Glutamatergic neuron (in vitro differentiated cells): ENCODE measurements around the gene OLFML3. TPM values are rescaled to one million over a fixed set of nuclear protein-coding genes. Genes with fewer than 3 reads are reported as not detected.

Experiments used
- DNase-seq: peaks from one replicate; pipeline ENCODE4 v3.0.0; 2022
- H3K27ac Mint-ChIP-seq: one replicate; pipeline ENCODE4 v1.8.0; 2020; ENCODE audit warnings: mild to moderate bottlenecking, mixed read lengths, inconsistent platforms; ENCODE audit not compliant: unreplicated experiment
- H3K27me3 Mint-ChIP-seq: one replicate; pipeline ENCODE4 v1.8.0; 2020; ENCODE audit warnings: mild to moderate bottlenecking, moderate library complexity, mixed read lengths, inconsistent platforms; ENCODE audit not compliant: unreplicated experiment
- H3K36me3 Mint-ChIP-seq: one replicate; pipeline ENCODE4 v1.8.0; 2020; ENCODE audit warnings: mild to moderate bottlenecking, mixed read lengths, inconsistent platforms; ENCODE audit not compliant: unreplicated experiment
- H3K4me1 Mint-ChIP-seq: one replicate; pipeline ENCODE4 v1.8.0; 2020; ENCODE audit warnings: mild to moderate bottlenecking, low read depth, mixed read lengths, inconsistent platforms; ENCODE audit not compliant: unreplicated experiment
- H3K4me3 Mint-ChIP-seq: one replicate; pipeline ENCODE4 v1.8.0; 2020; ENCODE audit warnings: mild to moderate bottlenecking, mixed read lengths, inconsistent platforms; ENCODE audit not compliant: unreplicated experiment
- H3K9me3 Mint-ChIP-seq: one replicate; pipeline ENCODE4 v1.8.0; 2020; ENCODE audit warnings: mild to moderate bottlenecking, moderate library complexity, mixed read lengths, inconsistent platforms; ENCODE audit not compliant: unreplicated experiment
- CTCF ChIP-seq: fragments of 200-600 bp; sonication (generic); IDR thresholded peaks from one replicate; pipeline ENCODE4 v1.5.0; 2021; ENCODE audit not compliant: partially characterized antibody, unreplicated experiment
- total RNA-seq: library from RNA; stranded (reverse); fragmentation: NEBNext Ultra II Directional; extraction: Animal tissue kit (Norgen Biotek cat#: 25700); gene quantifications from one replicate; pipeline ENCODE4 v1.2.1, GENCODE V29; 2021; ENCODE audit not compliant: unreplicated experiment

The OLFML3 gene
- total RNA-seq, 1 donor from 2014 or later: 2.9 TPM

GRCh38 chr1:113934006-113934405 is 45.3 kb upstream of the OLFML3 start:
- no peak overlapping the region for H3K4me3 Mint-ChIP-seq
- no peak for DNase-seq
- H3K36me3 Mint-ChIP-seq: no peaks in the 10 kb centered on the region
- peaks cover 17% of the 10 kb centered on the region for H3K4me1 Mint-ChIP-seq
- peaks cover 6% of the 10 kb centered on the region for H3K9me3 Mint-ChIP-seq
- peaks cover 6% of the 10 kb centered on the region for H3K27me3 Mint-ChIP-seq
- TF ChIP-seq CTCF: no peak
- no peak overlapping the region for H3K27ac Mint-ChIP-seq

- H3K4me3 Mint-ChIP-seq: no peak overlapping the region
- H3K4me1 Mint-ChIP-seq: peaks cover 17% of the 10 kb centered on the region
- DNase-seq: no peak
- TF ChIP-seq CTCF: no peak
- peaks cover 6% of the 10 kb centered on the region for H3K27me3 Mint-ChIP-seq
- no peaks in the 10 kb centered on the region for H3K36me3 Mint-ChIP-seq
- peaks cover 6% of the 10 kb centered on the region for H3K9me3 Mint-ChIP-seq
- H3K27ac Mint-ChIP-seq: no peak overlapping the region
These were observed 44.7 kb upstream of the OLFML3 start for GRCh38 chr1:113934511-113935055.

- DNase-seq: no peak
- no peak overlapping the region for H3K4me3 Mint-ChIP-seq
- H3K9me3 Mint-ChIP-seq: peaks cover 5% of the 10 kb centered on the region
- H3K4me1 Mint-ChIP-seq: peaks cover 17% of the 10 kb centered on the region
- H3K27ac Mint-ChIP-seq: no peak overlapping the region
- H3K36me3 Mint-ChIP-seq: no peaks in the 10 kb centered on the region
- H3K27me3 Mint-ChIP-seq: peaks cover 5% of the 10 kb centered on the region
- no peak for TF ChIP-seq CTCF
These were observed 44.1 kb upstream of the OLFML3 start for GRCh38 chr1:113935176-113935575.

DNA sequence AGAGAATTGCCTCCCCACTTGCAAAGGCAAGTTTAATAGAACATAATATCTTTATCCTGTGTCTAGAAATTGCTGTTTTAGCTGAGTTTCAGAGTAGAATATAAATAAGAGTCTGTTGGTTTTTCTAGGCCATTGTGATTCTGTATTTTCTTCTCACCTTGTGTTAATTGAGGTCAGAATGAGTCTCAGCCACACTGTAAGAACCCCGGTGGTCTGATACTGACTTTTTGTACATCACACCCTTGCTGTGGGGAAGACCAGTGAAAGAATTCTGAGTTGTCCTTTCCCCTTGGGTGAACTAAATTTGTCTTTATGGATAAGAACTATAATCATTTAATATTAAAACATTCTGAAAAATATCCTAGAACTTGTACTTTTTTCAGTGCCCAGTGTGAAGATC is 43.3 kb upstream of the OLFML3 start:
- Mint-ChIP-seq H3K9me3 (peaks cover under 1% of the 10 kb centered on the region), H3K27me3 (peaks cover 2% of the 10 kb centered on the region), H3K36me3 (no peaks in the 10 kb centered on the region), H3K4me1 (peaks cover 15% of the 10 kb centered on the region), H3K27ac (no peak overlapping the region), H3K4me3 (no peak overlapping the region)
- no peak for TF ChIP-seq CTCF
- no peak for DNase-seq

DNA sequence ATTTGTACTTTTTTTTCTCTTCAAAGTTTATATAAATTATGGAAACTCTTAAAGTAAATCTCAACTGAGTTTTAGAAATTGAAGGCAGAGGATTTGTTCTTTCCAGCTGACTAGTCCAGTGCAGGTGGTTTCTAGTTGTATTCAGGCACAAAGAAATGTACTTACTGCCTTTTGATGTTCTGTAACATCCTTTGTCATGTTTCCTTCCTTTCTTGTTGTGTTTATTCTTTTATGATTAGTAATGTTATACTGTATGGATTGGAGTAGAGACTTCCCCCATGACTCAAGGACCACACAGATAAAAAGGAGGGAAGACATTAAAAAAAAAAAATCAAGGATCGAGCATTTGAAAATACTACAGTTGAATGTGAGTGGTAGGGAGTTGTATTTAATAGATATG is 42.1 kb upstream of the OLFML3 start:
- no peak for DNase-seq
- no peak for TF ChIP-seq CTCF
- Mint-ChIP-seq H3K27ac (no peak overlapping the region), H3K9me3 (no peaks in the 10 kb centered on the region), H3K4me1 (peaks cover 9% of the 10 kb centered on the region), H3K4me3 (no peak overlapping the region), H3K36me3 (no peaks in the 10 kb centered on the region), H3K27me3 (peaks cover 2% of the 10 kb centered on the region)
